Astrocyte (in vitro differentiated cells and primary cell): ENCODE data around the gene DCTN1. TPM values are rescaled to one million over a fixed set of nuclear protein-coding genes. Genes with fewer than 3 reads are reported as not detected.

Experiments
- DNase-seq: peaks from one replicate; pipeline ENCODE4 v3.0.0-alpha.2; 2010; ENCODE audit warnings: low read depth
- FAIRE-seq: peaks from 2 replicates; lab custom pipeline; 2011; peaks lifted over from hg19 to GRCh38; lab: Jason Lieb, UNC
- H2AFZ ChIP-seq: 2 replicates; pipeline ENCODE4 v1.6.0; 2012; ENCODE audit warnings: low read depth, low read length, inconsistent platforms
- H3K27ac ChIP-seq: 2 replicates; pipeline ENCODE4 v1.5.1; 2011; ENCODE audit warnings: low read depth, low read length, inconsistent platforms
- H3K27me3 ChIP-seq: 2 replicates; pipeline ENCODE4 v1.6.0; 2011; ENCODE audit warnings: low read length, inconsistent platforms; ENCODE audit not compliant: insufficient read depth
- H3K36me3 ChIP-seq: 2 replicates; pipeline ENCODE4 v1.5.1; 2011; ENCODE audit warnings: low read length, inconsistent platforms; ENCODE audit not compliant: insufficient read depth
- H3K4me1 ChIP-seq: 2 replicates; pipeline ENCODE4 v1.5.1; 2011; ENCODE audit warnings: low read length, inconsistent platforms; ENCODE audit not compliant: insufficient read depth
- H3K4me2 ChIP-seq: 2 replicates; pipeline ENCODE4 v1.6.0; 2012; ENCODE audit warnings: low read length, inconsistent platforms
- H3K4me3 ChIP-seq: 2 replicates; pipeline ENCODE4 v1.5.1; 2011; ENCODE audit warnings: low read depth, mild to moderate bottlenecking, low read length, inconsistent platforms; ENCODE audit not compliant: insufficient read depth
- H3K79me2 ChIP-seq: 2 replicates; pipeline ENCODE4 v1.6.0; 2012; ENCODE audit warnings: mild to moderate bottlenecking, low read length, inconsistent platforms; ENCODE audit not compliant: insufficient read depth
- H3K9ac ChIP-seq: 2 replicates; pipeline ENCODE4 v1.6.0; 2012; ENCODE audit warnings: mild to moderate bottlenecking, low read length, inconsistent platforms
- H3K9me3 ChIP-seq: 2 replicates; pipeline ENCODE4 v1.5.1; 2012; ENCODE audit warnings: low read depth, mild to moderate bottlenecking, low read length, inconsistent platforms; ENCODE audit not compliant: insufficient read depth
- H4K20me1 ChIP-seq: 2 replicates; pipeline ENCODE4 v1.6.0; 2012; ENCODE audit warnings: low read length, inconsistent platforms; ENCODE audit not compliant: insufficient read depth
- H3K27ac Mint-ChIP-seq: one replicate; pipeline ENCODE4 v1.8.0; 2021; ENCODE audit warnings: mild to moderate bottlenecking, mixed read lengths; ENCODE audit not compliant: unreplicated experiment
- H3K27me3 Mint-ChIP-seq: one replicate; pipeline ENCODE4 v1.8.0; 2021; ENCODE audit warnings: low read depth, mixed read lengths; ENCODE audit not compliant: unreplicated experiment
- H3K36me3 Mint-ChIP-seq: one replicate; pipeline ENCODE4 v1.8.0; 2021; ENCODE audit warnings: low read depth, mixed read lengths; ENCODE audit not compliant: unreplicated experiment
- H3K4me1 Mint-ChIP-seq: one replicate; pipeline ENCODE4 v1.8.0; 2021; ENCODE audit warnings: low read depth, mixed read lengths; ENCODE audit not compliant: unreplicated experiment
- H3K4me3 Mint-ChIP-seq: one replicate; pipeline ENCODE4 v1.8.0; 2021; ENCODE audit warnings: mild to moderate bottlenecking, moderate library complexity, mixed read lengths; ENCODE audit not compliant: unreplicated experiment
- H3K9me3 Mint-ChIP-seq: one replicate; pipeline ENCODE4 v1.8.0; 2021; ENCODE audit warnings: mild to moderate bottlenecking, mixed read lengths; ENCODE audit not compliant: unreplicated experiment
- EZH2 ChIP-seq: IDR thresholded peaks from 2 replicates; pipeline ENCODE4 v1.6.1; 2012; ENCODE audit warnings: mild to moderate bottlenecking, low read length, inconsistent platforms; ENCODE audit not compliant: insufficient read depth
- total RNA-seq: library from RNA; stranded (reverse); gene quantifications from 2 replicates; pipeline ENCODE4 v1.2.1, GENCODE V29; 2021
- TF ChIP-seq, protein P1 (sequence below): IDR thresholded peaks from 2 replicates; pipeline ENCODE4 v1.5.1; 2011; ENCODE audit warnings: low read depth, mild to moderate bottlenecking, inconsistent platforms, low read length, moderate library complexity; ENCODE audit not compliant: insufficient read depth

Gene DCTN1
- total RNA-seq, 1 donor from 2014 or later = 215 TPM

GRCh38 chr2:74406035-74406434 lies 25.9 kb upstream of the DCTN1 start:
- Histone ChIP-seq H3K4me1 (peaks cover 10% of the 10 kb centered on the region), H3K27ac (no peak overlapping the region), H4K20me1 (no peaks in the 10 kb centered on the region), H3K9ac (no peak overlapping the region), H3K4me3 (no peak overlapping the region), H3K4me2 (peak overlapping the region; percentile 6), H3K79me2 (no peaks in the 10 kb centered on the region), H3K27me3 (no peaks in the 10 kb centered on the region), H3K36me3 (no peaks in the 10 kb centered on the region), H2AFZ (no peak overlapping the region), H3K9me3 (no peaks in the 10 kb centered on the region)
- Mint-ChIP-seq H3K9me3 (peaks cover 3% of the 10 kb centered on the region), H3K36me3 (no peaks in the 10 kb centered on the region), H3K27me3 (peaks cover 7% of the 10 kb centered on the region), H3K27ac (no peak overlapping the region), H3K4me1 (peaks cover 15% of the 10 kb centered on the region), H3K4me3 (no peak overlapping the region)
- DNase-seq = no peak
- TF ChIP-seq EZH2 = no peak
- FAIRE-seq = no peak

- no peaks in the 10 kb centered on the region for H3K27me3 ChIP-seq
- Mint-ChIP-seq H3K27ac (no peak overlapping the region), H3K36me3 (no peaks in the 10 kb centered on the region), H3K4me1 (peaks cover 7% of the 10 kb centered on the region), H3K9me3 (no peaks in the 10 kb centered on the region), H3K27me3 (no peaks in the 10 kb centered on the region), H3K4me3 (no peak overlapping the region)
- no peak overlapping the region for H3K4me2 ChIP-seq
- H2AFZ ChIP-seq = no peak overlapping the region
- no peaks in the 10 kb centered on the region for H3K9me3 ChIP-seq
- no peaks in the 10 kb centered on the region for H3K79me2 ChIP-seq
- no peak for DNase-seq
- no peaks in the 10 kb centered on the region for H4K20me1 ChIP-seq
- H3K4me3 ChIP-seq = no peak overlapping the region
- no peak overlapping the region for H3K9ac ChIP-seq
- no peak overlapping the region for H3K27ac ChIP-seq
- FAIRE-seq = no peak
- H3K4me1 ChIP-seq = peaks cover 8% of the 10 kb centered on the region
- no peak for TF ChIP-seq EZH2
- TF ChIP-seq, protein P1, sequence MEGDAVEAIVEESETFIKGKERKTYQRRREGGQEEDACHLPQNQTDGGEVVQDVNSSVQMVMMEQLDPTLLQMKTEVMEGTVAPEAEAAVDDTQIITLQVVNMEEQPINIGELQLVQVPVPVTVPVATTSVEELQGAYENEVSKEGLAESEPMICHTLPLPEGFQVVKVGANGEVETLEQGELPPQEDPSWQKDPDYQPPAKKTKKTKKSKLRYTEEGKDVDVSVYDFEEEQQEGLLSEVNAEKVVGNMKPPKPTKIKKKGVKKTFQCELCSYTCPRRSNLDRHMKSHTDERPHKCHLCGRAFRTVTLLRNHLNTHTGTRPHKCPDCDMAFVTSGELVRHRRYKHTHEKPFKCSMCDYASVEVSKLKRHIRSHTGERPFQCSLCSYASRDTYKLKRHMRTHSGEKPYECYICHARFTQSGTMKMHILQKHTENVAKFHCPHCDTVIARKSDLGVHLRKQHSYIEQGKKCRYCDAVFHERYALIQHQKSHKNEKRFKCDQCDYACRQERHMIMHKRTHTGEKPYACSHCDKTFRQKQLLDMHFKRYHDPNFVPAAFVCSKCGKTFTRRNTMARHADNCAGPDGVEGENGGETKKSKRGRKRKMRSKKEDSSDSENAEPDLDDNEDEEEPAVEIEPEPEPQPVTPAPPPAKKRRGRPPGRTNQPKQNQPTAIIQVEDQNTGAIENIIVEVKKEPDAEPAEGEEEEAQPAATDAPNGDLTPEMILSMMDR = no peak
- no peaks in the 10 kb centered on the region for H3K36me3 ChIP-seq
These were observed 21.8 kb upstream of the DCTN1 start for GRCh38 chr2:74401891-74402290.

GRCh38 chr2:74399785-74400184 lies 19.7 kb upstream of the DCTN1 start:
- no peaks in the 10 kb centered on the region for H4K20me1 ChIP-seq
- no peak overlapping the region for H3K4me2 ChIP-seq
- H3K4me3 ChIP-seq = no peak overlapping the region
- no peaks in the 10 kb centered on the region for H3K27me3 ChIP-seq
- TF ChIP-seq, protein P1 = peak; percentile 59
- TF ChIP-seq EZH2 = no peak
- H3K27me3 Mint-ChIP-seq = no peaks in the 10 kb centered on the region
- H3K27ac ChIP-seq = no peak overlapping the region
- no peak overlapping the region for H2AFZ ChIP-seq
- H3K4me3 Mint-ChIP-seq = no peak overlapping the region
- DNase-seq (no peak), FAIRE-seq (peak; percentile 63)
- H3K4me1 Mint-ChIP-seq = no peaks in the 10 kb centered on the region
- no peaks in the 10 kb centered on the region for H3K9me3 Mint-ChIP-seq
- H3K36me3 ChIP-seq = no peaks in the 10 kb centered on the region
- no peaks in the 10 kb centered on the region for H3K79me2 ChIP-seq
- H3K4me1 ChIP-seq = no peaks in the 10 kb centered on the region
- H3K36me3 Mint-ChIP-seq = no peaks in the 10 kb centered on the region
- H3K9ac ChIP-seq = no peak overlapping the region
- H3K9me3 ChIP-seq = no peaks in the 10 kb centered on the region
- H3K27ac Mint-ChIP-seq = no peak overlapping the region
